Measurements from ENCODE around the gene TIMP1.

DNA sequence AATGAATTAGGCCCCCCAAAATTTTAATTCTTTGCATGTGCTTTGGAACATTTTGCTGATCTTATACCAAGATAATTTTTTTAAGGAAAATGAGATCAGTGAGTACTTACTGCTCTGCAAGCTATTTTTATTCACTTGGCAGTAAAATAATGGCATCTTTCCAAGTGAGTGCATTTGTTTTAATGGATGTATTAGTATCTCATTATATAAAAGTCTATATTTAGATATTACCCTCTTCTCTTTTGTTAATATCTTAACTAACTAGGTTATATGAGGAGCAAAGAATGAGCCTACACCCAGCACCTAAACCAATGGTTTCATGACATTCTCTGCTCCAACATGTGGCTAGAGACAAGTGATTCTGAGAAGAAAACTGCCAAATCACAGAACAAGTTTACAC lies 42.4 kb upstream of the TIMP1 start:
- TF ChIP-seq EZH2 (IDR thresholded peaks at IDR 0.05) (no peak), POLR2AphosphoS5 (IDR thresholded peaks at IDR 0.05; ENCODE audit: borderline replicate concordance, low read depth, low read length) (no peak), FOXP2 (optimal IDR thresholded peaks at IDR 0.05; ENCODE audit: control extremely low read depth, extremely low read length, insufficient read depth) (no peak)
